ENCODE data around the gene EPC1.
A peak's percentile ranks its signal among the peaks of the same experiment; 100 is the strongest.

EPC1 gene

DNA sequence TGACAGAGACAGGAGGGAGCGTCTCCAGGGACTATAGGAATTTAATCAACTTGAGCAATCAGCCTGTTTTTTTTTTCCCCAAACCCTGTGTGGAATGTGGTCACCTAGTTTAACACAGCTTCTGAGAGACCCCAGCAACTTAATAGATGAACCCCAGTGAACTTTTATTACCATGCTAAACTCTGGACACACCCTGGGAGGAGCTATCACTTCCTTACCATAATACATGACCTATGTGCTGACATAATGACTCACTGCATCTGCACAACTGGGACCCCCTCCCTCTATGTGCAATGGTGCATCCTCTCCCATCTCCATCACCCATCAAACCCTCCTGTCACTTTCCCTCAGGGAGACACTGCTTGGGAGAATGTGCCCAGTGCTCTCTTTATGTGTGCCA lies 83.7 kb downstream of the EPC1 start (continued):
- TF ChIP-seq, protein P1, sequence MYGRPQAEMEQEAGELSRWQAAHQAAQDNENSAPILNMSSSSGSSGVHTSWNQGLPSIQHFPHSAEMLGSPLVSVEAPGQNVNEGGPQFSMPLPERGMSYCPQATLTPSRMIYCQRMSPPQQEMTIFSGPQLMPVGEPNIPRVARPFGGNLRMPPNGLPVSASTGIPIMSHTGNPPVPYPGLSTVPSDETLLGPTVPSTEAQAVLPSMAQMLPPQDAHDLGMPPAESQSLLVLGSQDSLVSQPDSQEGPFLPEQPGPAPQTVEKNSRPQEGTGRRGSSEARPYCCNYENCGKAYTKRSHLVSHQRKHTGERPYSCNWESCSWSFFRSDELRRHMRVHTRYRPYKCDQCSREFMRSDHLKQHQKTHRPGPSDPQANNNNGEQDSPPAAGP (tag by site-specific recombination; IDR thresholded peaks at IDR 0.05), result 0 out of 2 replicates have a peak, but pooled peaks have one; percentile 58
- TF ChIP-seq, protein P2, sequence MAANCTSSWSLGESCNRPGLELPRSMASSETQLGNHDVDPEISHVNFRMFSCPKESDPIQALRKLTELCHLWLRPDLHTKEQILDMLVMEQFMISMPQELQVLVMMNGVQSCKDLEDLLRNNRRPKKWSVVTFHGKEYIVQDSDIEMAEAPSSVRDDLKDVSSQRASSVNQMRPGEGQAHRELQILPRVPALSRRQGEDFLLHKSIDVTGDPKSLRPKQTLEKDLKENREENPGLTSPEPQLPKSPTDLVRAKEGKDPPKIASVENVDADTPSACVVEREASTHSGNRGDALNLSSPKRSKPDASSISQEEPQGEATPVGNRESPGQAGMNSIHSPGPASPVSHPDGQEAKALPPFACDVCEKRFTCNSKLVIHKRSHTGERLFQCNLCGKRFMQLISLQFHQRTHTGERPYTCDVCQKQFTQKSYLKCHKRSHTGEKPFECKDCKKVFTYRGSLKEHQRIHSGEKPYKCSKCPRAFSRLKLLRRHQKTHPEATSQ (tag by site-specific recombination; IDR thresholded peaks at IDR 0.05), result no peak
- TF ChIP-seq ZNF24 (tag by site-specific recombination; IDR thresholded peaks at IDR 0.05) (no peak), GLIS2 (tag by site-specific recombination; IDR thresholded peaks at IDR 0.05) (no peak), IKZF3 (tag by site-specific recombination; IDR thresholded peaks at IDR 0.05) (no peak)
- TF ChIP-seq, protein P3, sequence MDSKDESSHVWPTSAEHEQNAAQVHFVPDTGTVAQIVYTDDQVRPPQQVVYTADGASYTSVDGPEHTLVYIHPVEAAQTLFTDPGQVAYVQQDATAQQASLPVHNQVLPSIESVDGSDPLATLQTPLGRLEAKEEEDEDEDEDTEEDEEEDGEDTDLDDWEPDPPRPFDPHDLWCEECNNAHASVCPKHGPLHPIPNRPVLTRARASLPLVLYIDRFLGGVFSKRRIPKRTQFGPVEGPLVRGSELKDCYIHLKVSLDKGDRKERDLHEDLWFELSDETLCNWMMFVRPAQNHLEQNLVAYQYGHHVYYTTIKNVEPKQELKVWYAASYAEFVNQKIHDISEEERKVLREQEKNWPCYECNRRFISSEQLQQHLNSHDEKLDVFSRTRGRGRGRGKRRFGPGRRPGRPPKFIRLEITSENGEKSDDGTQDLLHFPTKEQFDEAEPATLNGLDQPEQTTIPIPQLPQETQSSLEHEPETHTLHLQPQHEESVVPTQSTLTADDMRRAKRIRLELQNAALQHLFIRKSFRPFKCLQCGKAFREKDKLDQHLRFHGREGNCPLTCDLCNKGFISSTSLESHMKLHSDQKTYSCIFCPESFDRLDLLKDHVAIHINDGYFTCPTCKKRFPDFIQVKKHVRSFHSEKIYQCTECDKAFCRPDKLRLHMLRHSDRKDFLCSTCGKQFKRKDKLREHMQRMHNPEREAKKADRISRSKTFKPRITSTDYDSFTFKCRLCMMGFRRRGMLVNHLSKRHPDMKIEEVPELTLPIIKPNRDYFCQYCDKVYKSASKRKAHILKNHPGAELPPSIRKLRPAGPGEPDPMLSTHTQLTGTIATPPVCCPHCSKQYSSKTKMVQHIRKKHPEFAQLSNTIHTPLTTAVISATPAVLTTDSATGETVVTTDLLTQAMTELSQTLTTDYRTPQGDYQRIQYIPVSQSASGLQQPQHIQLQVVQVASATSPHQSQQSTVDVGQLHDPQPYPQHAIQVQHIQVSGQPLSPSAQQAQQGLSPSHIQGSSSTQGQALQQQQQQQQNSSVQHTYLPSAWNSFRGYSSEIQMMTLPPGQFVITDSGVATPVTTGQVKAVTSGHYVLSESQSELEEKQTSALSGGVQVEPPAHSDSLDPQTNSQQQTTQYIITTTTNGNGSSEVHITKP (tag by site-specific recombination; IDR thresholded peaks at IDR 0.05), result peak; percentile 58

DNA sequence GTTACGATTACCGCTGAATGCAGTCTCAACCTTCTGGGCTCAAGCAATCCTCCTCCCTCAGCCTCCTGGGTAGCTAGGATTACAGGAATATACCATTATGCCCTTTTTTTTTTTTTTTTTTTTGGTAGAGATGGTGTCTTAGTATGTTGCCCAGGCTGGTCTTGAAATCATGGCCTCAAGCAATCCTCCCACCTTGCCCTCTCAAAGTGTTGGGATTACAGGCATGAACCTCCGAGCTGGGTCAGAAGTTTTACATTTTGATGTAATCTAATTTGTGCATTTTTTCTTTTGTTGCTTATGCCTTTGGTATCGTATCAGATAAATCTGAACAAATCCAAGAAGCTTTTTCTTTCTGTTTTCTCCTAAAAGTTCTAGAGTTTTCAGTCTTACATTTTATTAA lies 87.4 kb downstream of the EPC1 start:
- Histone ChIP-seq H3K27ac (ENCODE audit: extremely low read depth, low read depth, low read length) (no peak overlapping the region), H3K4me3 (ENCODE audit: low read depth, low read length) (no peak overlapping the region), H3K9me3 (ENCODE audit: control insufficient read depth, insufficient read depth, low read depth, low read length) (no peaks in the 10 kb centered on the region), H3K36me3 (ENCODE audit: control insufficient read depth in 2 of 2, insufficient read depth in 1 of 2, low read length in 2 of 2) (no peaks in the 10 kb centered on the region; a peak in 1 of 3 replicates), H3K4me1 (ENCODE audit: control insufficient read depth, insufficient read depth, low read length) (no peaks in the 10 kb centered on the region)
- TF ChIP-seq ZNF2 (tag by site-specific recombination; IDR thresholded peaks at IDR 0.05), result no peak
- TF ChIP-seq ZNF19 (tag by site-specific recombination; IDR thresholded peaks at IDR 0.05; ENCODE audit: low read depth), result no peak
- TF ChIP-seq, protein P4, sequence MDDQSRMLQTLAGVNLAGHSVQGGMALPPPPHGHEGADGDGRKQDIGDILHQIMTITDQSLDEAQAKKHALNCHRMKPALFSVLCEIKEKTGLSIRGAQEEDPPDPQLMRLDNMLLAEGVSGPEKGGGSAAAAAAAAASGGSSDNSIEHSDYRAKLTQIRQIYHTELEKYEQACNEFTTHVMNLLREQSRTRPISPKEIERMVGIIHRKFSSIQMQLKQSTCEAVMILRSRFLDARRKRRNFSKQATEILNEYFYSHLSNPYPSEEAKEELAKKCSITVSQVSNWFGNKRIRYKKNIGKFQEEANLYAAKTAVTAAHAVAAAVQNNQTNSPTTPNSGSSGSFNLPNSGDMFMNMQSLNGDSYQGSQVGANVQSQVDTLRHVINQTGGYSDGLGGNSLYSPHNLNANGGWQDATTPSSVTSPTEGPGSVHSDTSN (CRISPR knock-in tag; IDR thresholded peaks at IDR 0.05), result no peak
- TF ChIP-seq ZNF16 (tag by site-specific recombination; IDR thresholded peaks at IDR 0.05; ENCODE audit: low read depth), result no peak
- TF ChIP-seq, protein P5, sequence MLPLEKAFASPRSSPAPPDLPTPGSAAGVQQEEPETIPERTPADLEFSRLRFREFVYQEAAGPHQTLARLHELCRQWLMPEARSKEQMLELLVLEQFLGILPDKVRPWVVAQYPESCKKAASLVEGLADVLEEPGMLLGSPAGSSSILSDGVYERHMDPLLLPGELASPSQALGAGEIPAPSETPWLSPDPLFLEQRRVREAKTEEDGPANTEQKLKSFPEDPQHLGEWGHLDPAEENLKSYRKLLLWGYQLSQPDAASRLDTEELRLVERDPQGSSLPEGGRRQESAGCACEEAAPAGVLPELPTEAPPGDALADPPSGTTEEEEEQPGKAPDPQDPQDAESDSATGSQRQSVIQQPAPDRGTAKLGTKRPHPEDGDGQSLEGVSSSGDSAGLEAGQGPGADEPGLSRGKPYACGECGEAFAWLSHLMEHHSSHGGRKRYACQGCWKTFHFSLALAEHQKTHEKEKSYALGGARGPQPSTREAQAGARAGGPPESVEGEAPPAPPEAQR (tag by site-specific recombination; IDR thresholded peaks at IDR 0.05), result no peak
- no peak for TF ChIP-seq ZNF747 (tag by site-specific recombination; IDR thresholded peaks at IDR 0.05)
- no peak for TF ChIP-seq ZNF174 (tag by site-specific recombination; IDR thresholded peaks at IDR 0.05)
- TF ChIP-seq TCF7L2 (IDR thresholded peaks at IDR 0.05; ENCODE audit: borderline replicate concordance, low read depth, low read length), result no peak
- TF ChIP-seq ZNF433 (tag by site-specific recombination; IDR thresholded peaks at IDR 0.05; ENCODE audit: low read depth), result no peak
- no peak for TF ChIP-seq ZNF623 (tag by site-specific recombination; IDR thresholded peaks at IDR 0.05)
- no peak for TF ChIP-seq ZNF792 (tag by site-specific recombination; IDR thresholded peaks at IDR 0.05)
- TF ChIP-seq ZNF274 (IDR thresholded peaks at IDR 0.05; ENCODE audit: low read length), result no peak
- TF ChIP-seq ZNF274 (tag by site-specific recombination; IDR thresholded peaks at IDR 0.05; ENCODE audit: borderline replicate concordance), result no peak
- no peak for TF ChIP-seq ZNF341 (tag by site-specific recombination; IDR thresholded peaks at IDR 0.05; ENCODE audit: low read depth)
- TF ChIP-seq ZFP69B (tag by site-specific recombination; IDR thresholded peaks at IDR 0.05), result no peak
- TF ChIP-seq ZNF10 (tag by site-specific recombination; IDR thresholded peaks at IDR 0.05), result no peak
- TF ChIP-seq FEZF1 (tag by site-specific recombination; IDR thresholded peaks at IDR 0.05), result no peak
- no peak for TF ChIP-seq ZNF670 (tag by site-specific recombination; IDR thresholded peaks at IDR 0.05; ENCODE audit: low read depth)
- TF ChIP-seq ZNF473 (tag by site-specific recombination; IDR thresholded peaks at IDR 0.05), result no peak
- CTCF ChIA-PET, result interaction anchor here (0.6 to 0.7 kb wide), 3 partner anchors 9 to 1313 kb away, joined by 3 to 4 read pairs (median 4); no protein-coding TSS in a partner anchor
- POLR2A ChIA-PET, result no interaction called here
